HEK293 (cell line): Measurements from ENCODE around the gene UCHL1.

Source experiments
- GLI2 ChIP-seq: fragments of 450-650 bp; formaldehyde crosslinking; IDR thresholded peaks from 2 replicates; pipeline ENCODE4; 2017; ENCODE audit warnings: missing biosample characterization, missing genetic modification characterization, low read depth, borderline replicate concordance
- GLIS2 ChIP-seq: fragments of 450-650 bp; formaldehyde crosslinking; IDR thresholded peaks from 2 replicates; pipeline ENCODE4 v1.5.1; 2016; ENCODE audit warnings: missing biosample characterization, missing genetic modification characterization
- HIC1 ChIP-seq: fragments of 450-650 bp; formaldehyde crosslinking; IDR thresholded peaks from 2 replicates; pipeline ENCODE4 v1.5.1; 2016; ENCODE audit warnings: missing biosample characterization, missing genetic modification characterization
- KLF7 ChIP-seq: fragments of 450-650 bp; formaldehyde crosslinking; IDR thresholded peaks from 2 replicates; pipeline ENCODE4 v1.5.1; 2016; ENCODE audit warnings: missing biosample characterization, missing genetic modification characterization, borderline replicate concordance
- KLF8 ChIP-seq: fragments of 450-650 bp; formaldehyde crosslinking; IDR thresholded peaks from 2 replicates; pipeline ENCODE4 v1.5.1; 2016; ENCODE audit warnings: missing biosample characterization, missing genetic modification characterization
- KLF9 ChIP-seq: fragments of 450-650 bp; formaldehyde crosslinking; IDR thresholded peaks from 2 replicates; pipeline ENCODE4 v1.5.1; 2016; ENCODE audit warnings: missing biosample characterization, missing genetic modification characterization, low read depth
- OSR2 ChIP-seq: fragments of 450-650 bp; formaldehyde crosslinking; IDR thresholded peaks from 2 replicates; pipeline ENCODE4 v1.5.1; 2016; ENCODE audit warnings: missing biosample characterization, missing genetic modification characterization
- PRDM2 ChIP-seq: fragments of 450-650 bp; formaldehyde crosslinking; IDR thresholded peaks from 2 replicates; pipeline ENCODE4 v1.5.1; 2016; ENCODE audit warnings: missing biosample characterization, missing genetic modification characterization, borderline replicate concordance
- SP3 ChIP-seq: fragments of 450-650 bp; formaldehyde crosslinking; IDR thresholded peaks from 2 replicates; pipeline ENCODE4 v1.5.1; 2016; ENCODE audit warnings: missing biosample characterization, missing genetic modification characterization
- SP7 ChIP-seq: fragments of 450-650 bp; formaldehyde crosslinking; IDR thresholded peaks from 2 replicates; pipeline ENCODE4 v1.5.1; 2016; ENCODE audit warnings: missing biosample characterization, missing genetic modification characterization
- TCF7L2 ChIP-seq: IDR thresholded peaks from 2 replicates; pipeline ENCODE4 v1.6.1; 2011; ENCODE audit warnings: low read depth, mild to moderate bottlenecking, inconsistent platforms, low read length, moderate library complexity, borderline replicate concordance
- ZFP69B ChIP-seq: fragments of 450-650 bp; formaldehyde crosslinking; IDR thresholded peaks from 2 replicates; pipeline ENCODE4 v1.5.1; 2016; ENCODE audit warnings: missing biosample characterization, missing genetic modification characterization
- ZIC2 ChIP-seq: fragments of 450-650 bp; formaldehyde crosslinking; IDR thresholded peaks from 2 replicates; pipeline ENCODE4 v1.5.1; 2016; ENCODE audit warnings: missing biosample characterization, missing genetic modification characterization
- ZNF157 ChIP-seq: fragments of 450-650 bp; formaldehyde crosslinking; IDR thresholded peaks from 2 replicates; pipeline ENCODE4 v1.5.1; 2016; ENCODE audit warnings: missing biosample characterization, missing genetic modification characterization
- ZNF24 ChIP-seq: fragments of 450-650 bp; formaldehyde crosslinking; IDR thresholded peaks from 2 replicates; pipeline ENCODE4 v1.5.1; 2016; ENCODE audit warnings: missing biosample characterization, missing genetic modification characterization
- ZNF394 ChIP-seq: fragments of 450-650 bp; formaldehyde crosslinking; IDR thresholded peaks from 2 replicates; pipeline ENCODE4 v1.5.1; 2016; ENCODE audit warnings: missing biosample characterization, missing genetic modification characterization, mild to moderate bottlenecking, moderate library complexity, borderline replicate concordance
- ZNF501 ChIP-seq: fragments of 450-650 bp; formaldehyde crosslinking; IDR thresholded peaks from 2 replicates; pipeline ENCODE4 v1.5.1; 2016; ENCODE audit warnings: missing biosample characterization, missing genetic modification characterization
- ZNF585B ChIP-seq: fragments of 450-650 bp; formaldehyde crosslinking; IDR thresholded peaks from 2 replicates; pipeline ENCODE4 v1.5.1; 2016; ENCODE audit warnings: missing biosample characterization, missing genetic modification characterization
- ZNF629 ChIP-seq: fragments of 450-650 bp; formaldehyde crosslinking; IDR thresholded peaks from 2 replicates; pipeline ENCODE4 v1.5.1; 2017; ENCODE audit warnings: missing biosample characterization, missing genetic modification characterization
- ZNF777 ChIP-seq: fragments of 450-650 bp; formaldehyde crosslinking; IDR thresholded peaks from 2 replicates; pipeline ENCODE4 v1.5.1; 2017; ENCODE audit warnings: missing biosample characterization, missing genetic modification characterization, borderline replicate concordance
- ZNF785 ChIP-seq: fragments of 450-650 bp; formaldehyde crosslinking; IDR thresholded peaks from 2 replicates; pipeline ENCODE4 v1.5.1; 2016; ENCODE audit warnings: missing biosample characterization, missing genetic modification characterization
- ZNF837 ChIP-seq: fragments of 450-650 bp; formaldehyde crosslinking; IDR thresholded peaks from 2 replicates; pipeline ENCODE4 v1.5.1; 2016; ENCODE audit warnings: missing biosample characterization, missing genetic modification characterization
- TF ChIP-seq, protein P1 (sequence below): fragments of 450-650 bp; formaldehyde crosslinking; IDR thresholded peaks from 2 replicates; pipeline ENCODE4 v1.5.1; 2016; ENCODE audit warnings: missing biosample characterization, missing genetic modification characterization
- TF ChIP-seq, protein P2 (sequence below): fragments of 450-650 bp; formaldehyde crosslinking; IDR thresholded peaks from 2 replicates; pipeline ENCODE4 v1.5.1; 2017; ENCODE audit warnings: missing biosample characterization, missing genetic modification characterization
- TF ChIP-seq, protein P3 (sequence below): fragments of 450-650 bp; formaldehyde crosslinking; conservative IDR thresholded peaks from 2 replicates; pipeline ENCODE4 v1.5.1; 2016; ENCODE audit warnings: low read depth, missing biosample characterization, missing genetic modification characterization

Gene UCHL1

DNA sequence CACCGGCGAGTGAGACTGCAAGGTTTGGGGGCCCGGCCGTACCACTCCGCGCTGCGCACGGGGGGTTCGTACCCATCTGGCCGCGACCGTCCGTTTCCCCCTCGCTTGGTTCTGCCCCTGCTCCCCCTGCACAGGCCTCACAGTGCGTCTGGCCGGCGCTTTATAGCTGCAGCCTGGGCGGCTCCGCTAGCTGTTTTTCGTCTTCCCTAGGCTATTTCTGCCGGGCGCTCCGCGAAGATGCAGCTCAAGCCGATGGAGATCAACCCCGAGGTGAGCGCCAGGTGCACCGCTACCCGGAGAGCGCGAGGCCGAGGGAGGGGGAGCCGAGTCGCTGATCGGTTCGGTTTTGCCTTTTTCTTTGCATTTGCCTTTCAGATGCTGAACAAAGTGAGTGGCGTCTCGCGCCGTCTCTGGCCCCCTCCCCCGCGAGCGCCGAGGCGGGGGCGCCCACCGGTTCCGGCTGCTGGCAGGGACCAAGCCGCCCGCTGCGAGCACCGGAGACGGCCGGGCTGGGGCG, at the start of gene UCHL1 (continued):
- TF ChIP-seq ZNF394 (tag by site-specific recombination) (peak; percentile 55), ZNF24 (tag by site-specific recombination) (peak; percentile 59; the same call in 1 of the 2 replicates), ZIC2 (tag by site-specific recombination) (peak; percentile 35; the same call in 1 of the 2 replicates), GLIS2 (tag by site-specific recombination) (peak; percentile 42), SP7 (tag by site-specific recombination) (peak; percentile 79), ZNF785 (tag by site-specific recombination) (no peak), GLI2 (tag by site-specific recombination) (no peak), ZNF157 (no peak), ZFP69B (peak; percentile 18; the same call in 1 of the 2 replicates), ZNF501 (tag by site-specific recombination) (peak; percentile 85), PRDM2 (no peak), OSR2 (tag by site-specific recombination) (no peak), ZNF629 (tag by site-specific recombination) (peak; percentile 51; the same call in 1 of the 2 replicates), KLF8 (tag by site-specific recombination) (peak; percentile 58; the same call in 1 of the 2 replicates), ZNF837 (no peak), KLF9 (peak; percentile 20), SP3 (peak; percentile 55), KLF7 (tag by site-specific recombination) (peak; percentile 18; the same call in 1 of the 2 replicates), ZNF585B (tag by site-specific recombination) (no peak), HIC1 (peak; percentile 53; the same call in 1 of the 2 replicates), ZNF777 (tag by site-specific recombination) (0 out of 2 replicates have a peak, but pooled peaks have one; percentile 15), TCF7L2 (peak; percentile 54; the same call in 1 of the 2 replicates)
- TF ChIP-seq, protein P1, sequence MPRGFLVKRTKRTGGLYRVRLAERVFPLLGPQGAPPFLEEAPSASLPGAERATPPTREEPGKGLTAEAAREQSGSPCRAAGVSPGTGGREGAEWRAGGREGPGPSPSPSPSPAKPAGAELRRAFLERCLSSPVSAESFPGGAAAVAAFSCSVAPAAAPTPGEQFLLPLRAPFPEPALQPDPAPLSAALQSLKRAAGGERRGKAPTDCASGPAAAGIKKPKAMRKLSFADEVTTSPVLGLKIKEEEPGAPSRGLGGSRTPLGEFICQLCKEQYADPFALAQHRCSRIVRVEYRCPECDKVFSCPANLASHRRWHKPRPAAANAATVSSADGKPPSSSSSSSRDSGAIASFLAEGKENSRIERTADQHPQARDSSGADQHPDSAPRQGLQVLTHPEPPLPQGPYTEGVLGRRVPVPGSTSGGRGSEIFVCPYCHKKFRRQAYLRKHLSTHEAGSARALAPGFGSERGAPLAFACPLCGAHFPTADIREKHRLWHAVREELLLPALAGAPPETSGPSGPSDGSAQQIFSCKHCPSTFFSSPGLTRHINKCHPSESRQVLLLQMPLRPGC (tag by site-specific recombination), result peak; percentile 17; the same call in 1 of the 2 replicates
- TF ChIP-seq, protein P2, sequence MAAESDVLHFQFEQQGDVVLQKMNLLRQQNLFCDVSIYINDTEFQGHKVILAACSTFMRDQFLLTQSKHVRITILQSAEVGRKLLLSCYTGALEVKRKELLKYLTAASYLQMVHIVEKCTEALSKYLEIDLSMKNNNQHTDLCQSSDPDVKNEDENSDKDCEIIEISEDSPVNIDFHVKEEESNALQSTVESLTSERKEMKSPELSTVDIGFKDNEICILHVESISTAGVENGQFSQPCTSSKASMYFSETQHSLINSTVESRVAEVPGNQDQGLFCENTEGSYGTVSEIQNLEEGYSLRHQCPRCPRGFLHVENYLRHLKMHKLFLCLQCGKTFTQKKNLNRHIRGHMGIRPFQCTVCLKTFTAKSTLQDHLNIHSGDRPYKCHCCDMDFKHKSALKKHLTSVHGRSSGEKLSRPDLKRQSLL (tag by site-specific recombination), result 0 out of 2 replicates have a peak, but pooled peaks have one; percentile 4
- TF ChIP-seq, protein P3, sequence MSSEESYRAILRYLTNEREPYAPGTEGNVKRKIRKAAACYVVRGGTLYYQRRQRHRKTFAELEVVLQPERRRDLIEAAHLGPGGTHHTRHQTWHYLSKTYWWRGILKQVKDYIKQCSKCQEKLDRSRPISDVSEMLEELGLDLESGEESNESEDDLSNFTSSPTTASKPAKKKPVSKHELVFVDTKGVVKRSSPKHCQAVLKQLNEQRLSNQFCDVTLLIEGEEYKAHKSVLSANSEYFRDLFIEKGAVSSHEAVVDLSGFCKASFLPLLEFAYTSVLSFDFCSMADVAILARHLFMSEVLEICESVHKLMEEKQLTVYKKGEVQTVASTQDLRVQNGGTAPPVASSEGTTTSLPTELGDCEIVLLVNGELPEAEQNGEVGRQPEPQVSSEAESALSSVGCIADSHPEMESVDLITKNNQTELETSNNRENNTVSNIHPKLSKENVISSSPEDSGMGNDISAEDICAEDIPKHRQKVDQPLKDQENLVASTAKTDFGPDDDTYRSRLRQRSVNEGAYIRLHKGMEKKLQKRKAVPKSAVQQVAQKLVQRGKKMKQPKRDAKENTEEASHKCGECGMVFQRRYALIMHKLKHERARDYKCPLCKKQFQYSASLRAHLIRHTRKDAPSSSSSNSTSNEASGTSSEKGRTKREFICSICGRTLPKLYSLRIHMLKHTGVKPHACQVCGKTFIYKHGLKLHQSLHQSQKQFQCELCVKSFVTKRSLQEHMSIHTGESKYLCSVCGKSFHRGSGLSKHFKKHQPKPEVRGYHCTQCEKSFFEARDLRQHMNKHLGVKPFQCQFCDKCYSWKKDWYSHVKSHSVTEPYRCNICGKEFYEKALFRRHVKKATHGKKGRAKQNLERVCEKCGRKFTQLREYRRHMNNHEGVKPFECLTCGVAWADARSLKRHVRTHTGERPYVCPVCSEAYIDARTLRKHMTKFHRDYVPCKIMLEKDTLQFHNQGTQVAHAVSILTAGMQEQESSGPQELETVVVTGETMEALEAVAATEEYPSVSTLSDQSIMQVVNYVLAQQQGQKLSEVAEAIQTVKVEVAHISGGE (tag by site-specific recombination), result no peak; the same call in 1 of the 2 replicates
